HL-60 (cell line): Measurements from ENCODE around the gene HIGD1A.

ENCODE experiments used
- GABPA ChIP-seq: IDR thresholded peaks from 2 replicates; pipeline ENCODE4 v1.6.1; 2012; ENCODE audit warnings: low read depth
- TF ChIP-seq, protein P1 (sequence below): IDR thresholded peaks from one replicate; pipeline ENCODE4 v1.5.1; 2011; ENCODE audit warnings: low read length, control low read depth, inconsistent platforms; ENCODE audit not compliant: insufficient read depth

- TF ChIP-seq, protein P1, sequence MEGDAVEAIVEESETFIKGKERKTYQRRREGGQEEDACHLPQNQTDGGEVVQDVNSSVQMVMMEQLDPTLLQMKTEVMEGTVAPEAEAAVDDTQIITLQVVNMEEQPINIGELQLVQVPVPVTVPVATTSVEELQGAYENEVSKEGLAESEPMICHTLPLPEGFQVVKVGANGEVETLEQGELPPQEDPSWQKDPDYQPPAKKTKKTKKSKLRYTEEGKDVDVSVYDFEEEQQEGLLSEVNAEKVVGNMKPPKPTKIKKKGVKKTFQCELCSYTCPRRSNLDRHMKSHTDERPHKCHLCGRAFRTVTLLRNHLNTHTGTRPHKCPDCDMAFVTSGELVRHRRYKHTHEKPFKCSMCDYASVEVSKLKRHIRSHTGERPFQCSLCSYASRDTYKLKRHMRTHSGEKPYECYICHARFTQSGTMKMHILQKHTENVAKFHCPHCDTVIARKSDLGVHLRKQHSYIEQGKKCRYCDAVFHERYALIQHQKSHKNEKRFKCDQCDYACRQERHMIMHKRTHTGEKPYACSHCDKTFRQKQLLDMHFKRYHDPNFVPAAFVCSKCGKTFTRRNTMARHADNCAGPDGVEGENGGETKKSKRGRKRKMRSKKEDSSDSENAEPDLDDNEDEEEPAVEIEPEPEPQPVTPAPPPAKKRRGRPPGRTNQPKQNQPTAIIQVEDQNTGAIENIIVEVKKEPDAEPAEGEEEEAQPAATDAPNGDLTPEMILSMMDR, result no peak
- TF ChIP-seq GABPA, result no peak
These were observed 4.9 kb downstream of the HIGD1A start for GRCh38 chr3:42799376-42799775.
